ENCODE measurements around the gene CAPN3. TPM values are rescaled to one million over a fixed set of nuclear protein-coding genes. Genes with fewer than 3 reads are reported as not detected.

Gene CAPN3
- total and polyA plus RNA-seq, 2 experiments from 2014 or later: 15.6 to 18.4 TPM

- peak; percentile 81 for DNase-seq (ENCODE audit: low spot score)
- Histone ChIP-seq H3K9me2 (replicated peaks; ENCODE audit: insufficient read depth) (no peaks in the 10 kb centered on the region), H2AFZ (no peak overlapping the region), H3K4me1 (ENCODE audit: insufficient read depth) (no peaks in the 10 kb centered on the region), H3K36me3 (replicated peaks; ENCODE audit: insufficient read depth, low read depth) (no peaks in the 10 kb centered on the region), H4K20me1 (ENCODE audit: insufficient read depth, poor library complexity, severe bottlenecking) (no peaks in the 10 kb centered on the region), H3K4me2 (no peak overlapping the region), H3K27me3 (no peaks in the 10 kb centered on the region), H3K9me3 (ENCODE audit: low read depth) (no peaks in the 10 kb centered on the region), H3K27ac (peak overlapping the region; percentile 35), H3K79me2 (no peaks in the 10 kb centered on the region), H3K4me3 (no peak overlapping the region)
- no peak for TF ChIP-seq EZH2phosphoT487 (IDR thresholded peaks at IDR 0.05; ENCODE audit: low read depth, severe bottlenecking, unreplicated experiment)
- TF ChIP-seq CTCF (IDR thresholded peaks at IDR 0.05; ENCODE audit: poor library complexity): peak; percentile 76
- WGBS (ENCODE audit: low lambda C conversion rate, missing lambda C conversion rate): 21% methylated on average over 5 of the region's 5 CpGs
These were observed 26.1 kb downstream of the CAPN3 start for GRCh38 chr15:42385206-42385979.

GRCh38 chr15:42385980-42386700, 26.8 kb downstream of the CAPN3 start:
- Histone ChIP-seq H3K27ac (peak overlapping the region; percentile 35), H3K4me2 (no peak overlapping the region), H4K20me1 (ENCODE audit: insufficient read depth, poor library complexity, severe bottlenecking) (no peaks in the 10 kb centered on the region), H3K27me3 (no peaks in the 10 kb centered on the region), H3K9me2 (replicated peaks; ENCODE audit: insufficient read depth) (no peaks in the 10 kb centered on the region), H3K9me3 (ENCODE audit: low read depth) (no peaks in the 10 kb centered on the region), H3K79me2 (no peaks in the 10 kb centered on the region), H3K4me1 (ENCODE audit: insufficient read depth) (no peaks in the 10 kb centered on the region), H3K36me3 (replicated peaks; ENCODE audit: insufficient read depth, low read depth) (no peaks in the 10 kb centered on the region), H2AFZ (no peak overlapping the region), H3K4me3 (no peak overlapping the region)
- 75% methylated on average over 12 of the region's 12 CpGs for WGBS (ENCODE audit: low lambda C conversion rate, missing lambda C conversion rate)
- DNase-seq (ENCODE audit: low spot score): no peak
- TF ChIP-seq EZH2phosphoT487 (IDR thresholded peaks at IDR 0.05; ENCODE audit: low read depth, severe bottlenecking, unreplicated experiment) (no peak), CTCF (IDR thresholded peaks at IDR 0.05; ENCODE audit: poor library complexity) (no peak), EZH2 (IDR thresholded peaks at IDR 0.05; ENCODE audit: borderline replicate concordance) (no peak)

GRCh38 chr15:42387603-42388002, 28.3 kb downstream of the CAPN3 start:
- Histone ChIP-seq H3K9me3 (ENCODE audit: low read depth) (no peaks in the 10 kb centered on the region), H4K20me1 (ENCODE audit: insufficient read depth, poor library complexity, severe bottlenecking) (no peaks in the 10 kb centered on the region), H3K36me3 (replicated peaks; ENCODE audit: insufficient read depth, low read depth) (no peaks in the 10 kb centered on the region), H3K79me2 (no peaks in the 10 kb centered on the region), H3K4me2 (no peak overlapping the region), H3K27ac (no peak overlapping the region), H3K9me2 (replicated peaks; ENCODE audit: insufficient read depth) (no peaks in the 10 kb centered on the region), H3K4me3 (no peak overlapping the region), H2AFZ (no peak overlapping the region), H3K27me3 (no peaks in the 10 kb centered on the region), H3K4me1 (ENCODE audit: insufficient read depth) (peaks cover 8% of the 10 kb centered on the region)
- no peak for DNase-seq (ENCODE audit: low spot score)
- TF ChIP-seq EZH2 (IDR thresholded peaks at IDR 0.05; ENCODE audit: borderline replicate concordance) (no peak), EZH2phosphoT487 (IDR thresholded peaks at IDR 0.05; ENCODE audit: low read depth, severe bottlenecking, unreplicated experiment) (no peak), CTCF (IDR thresholded peaks at IDR 0.05; ENCODE audit: poor library complexity) (no peak)
- 87% methylated on average over 8 of the region's 8 CpGs for WGBS (ENCODE audit: low lambda C conversion rate, missing lambda C conversion rate)
